Islet of Langerhans (tissue), 1 donor: ENCODE data around the gene ATP1B1.
"Not testable (repeated sequence)": the region's sequence is repeated elsewhere in the genome, so short reads cannot be mapped to it uniquely, and the experiment has no call there.

Source experiments
- FAIRE-seq: peaks from one replicate; lab custom pipeline; 2011; peaks lifted over from hg19 to GRCh38; lab: Jason Lieb, UNC

The ATP1B1 gene

DNA sequence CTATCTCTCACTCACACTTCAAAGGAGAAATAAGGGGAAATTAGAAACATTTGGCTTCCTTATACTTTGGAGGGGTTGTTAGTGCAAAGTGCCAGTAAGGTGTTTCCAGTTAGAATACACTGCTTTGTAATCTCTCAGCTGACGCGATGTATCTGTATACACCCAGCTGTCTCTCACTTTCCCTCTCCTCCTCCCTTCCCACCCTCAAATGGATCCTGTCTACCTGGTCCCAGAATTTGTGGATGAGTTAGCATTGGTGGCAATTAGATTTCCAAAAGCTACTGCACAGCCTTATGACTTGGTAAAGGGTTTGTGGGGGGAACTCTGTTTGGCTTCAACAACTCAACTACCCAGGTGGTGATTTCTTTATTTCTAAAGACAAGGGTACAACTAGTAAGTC is 10.5 kb downstream of the ATP1B1 start:
- no peak for FAIRE-seq

DNA sequence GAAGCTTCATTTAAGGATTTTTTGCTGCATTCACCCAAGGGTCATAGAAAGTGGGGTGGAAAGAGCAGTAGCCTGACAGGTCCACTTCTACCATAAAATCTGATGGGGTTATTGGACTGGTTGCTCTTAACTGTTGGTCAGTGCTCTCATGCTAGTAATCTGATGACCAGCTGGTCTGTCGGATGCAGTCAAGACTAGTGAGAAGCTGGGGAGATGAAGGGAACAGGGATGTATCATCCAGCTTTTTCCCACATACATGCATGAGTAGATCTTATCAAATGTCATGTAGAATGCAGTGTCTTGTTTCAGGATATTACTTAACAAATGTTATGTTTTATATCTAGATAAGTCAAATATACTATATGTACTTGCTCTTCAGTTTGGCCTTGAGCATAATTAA is 11.1 kb downstream of the ATP1B1 start:
- FAIRE-seq, result no peak

DNA sequence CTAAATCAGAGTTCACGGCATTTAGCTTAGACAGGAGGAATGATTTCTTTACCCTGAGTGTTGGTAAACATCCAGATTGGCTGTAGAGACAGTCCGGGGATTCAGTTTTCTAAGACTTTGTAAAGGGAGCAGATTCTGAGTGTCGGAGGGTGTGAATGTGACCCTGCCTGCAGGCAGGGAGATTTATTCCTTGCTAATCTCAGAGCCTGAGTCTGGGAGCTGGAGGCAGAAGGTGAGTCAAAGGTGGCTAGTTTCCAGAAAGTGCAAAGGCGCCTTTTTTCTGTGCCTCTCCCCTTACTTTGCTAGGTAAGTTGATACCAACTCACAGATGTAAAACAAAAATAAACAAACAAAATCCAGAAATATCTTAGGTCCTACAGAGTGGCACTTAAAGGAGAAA is 11.7 kb downstream of the ATP1B1 start:
- FAIRE-seq, result no peak

DNA sequence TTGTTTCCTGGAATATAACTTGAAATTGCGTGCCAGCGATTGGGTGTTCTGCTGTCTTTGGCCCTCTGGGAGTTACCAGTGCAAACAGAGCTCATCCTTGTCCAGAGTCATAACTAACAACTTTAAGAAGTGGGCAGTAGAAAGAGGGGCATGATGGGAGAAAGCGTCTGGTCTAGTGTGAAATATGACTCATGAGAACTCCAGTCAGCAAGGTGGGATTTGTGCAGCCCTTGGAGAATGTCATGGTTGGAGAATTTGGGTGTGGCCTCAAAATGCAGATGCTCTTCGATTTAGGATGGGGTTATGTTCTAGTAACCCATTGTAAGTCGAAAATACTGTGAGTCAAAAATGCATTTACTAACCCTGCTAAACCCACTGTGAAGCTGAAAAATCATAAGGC is 12.9 kb downstream of the ATP1B1 start:
- no peak for FAIRE-seq

DNA sequence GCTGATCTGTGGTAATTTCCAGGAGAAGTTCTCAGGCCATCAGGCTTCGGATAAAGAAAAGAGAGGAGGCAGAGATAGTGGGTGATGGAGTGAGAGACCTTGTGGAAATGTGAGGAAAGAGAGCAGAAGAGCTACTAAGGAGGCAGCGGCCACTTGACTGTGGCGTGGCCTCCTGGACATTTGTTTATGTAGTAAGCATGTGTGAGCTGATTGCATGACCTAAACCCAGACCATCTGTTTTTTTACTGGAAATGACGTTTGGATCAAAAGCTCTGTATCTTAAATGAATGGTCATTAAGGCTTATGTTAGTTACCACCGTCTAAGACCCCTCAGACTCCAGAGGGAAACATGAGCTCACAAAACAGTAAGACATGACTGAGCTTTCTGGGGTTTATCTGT is 13.6 kb downstream of the ATP1B1 start:
- FAIRE-seq, result no peak

DNA sequence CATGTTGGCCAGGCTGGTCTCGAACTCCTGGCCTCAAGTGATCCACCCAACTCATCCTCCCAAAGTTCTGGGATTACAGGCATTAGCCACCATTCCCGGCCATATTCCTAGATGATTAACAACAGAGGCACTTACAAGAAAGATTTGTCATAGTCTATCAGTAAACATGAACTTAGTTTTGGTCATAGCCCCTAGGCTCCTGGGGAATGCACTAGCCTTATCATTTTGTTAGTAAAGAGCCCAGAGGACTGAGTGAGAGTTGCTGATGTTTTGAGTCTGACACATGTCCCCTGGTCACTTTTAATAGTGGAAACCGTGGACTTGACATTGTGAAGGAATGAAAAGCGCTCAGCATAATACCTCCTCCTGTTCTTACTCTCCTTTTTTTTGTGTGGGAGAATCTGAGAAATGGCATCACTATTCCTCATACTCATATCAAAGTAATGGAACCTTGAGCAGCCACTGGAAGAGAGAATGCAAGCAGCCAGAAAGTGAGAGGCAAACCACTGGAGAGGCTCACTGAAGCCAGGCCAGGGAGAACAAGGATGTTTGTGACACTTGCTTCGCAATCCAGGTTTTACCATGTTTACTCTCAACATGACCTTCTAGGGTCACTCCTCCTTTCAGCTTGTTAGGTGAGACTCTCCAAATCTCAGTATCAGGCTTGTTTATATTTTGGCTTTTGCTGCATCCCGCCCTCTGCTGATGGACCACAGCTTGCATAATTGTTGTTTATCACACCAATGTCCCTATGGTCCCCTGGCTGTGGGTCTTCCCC is 14.8 kb downstream of the ATP1B1 start:
- no peak for FAIRE-seq

DNA sequence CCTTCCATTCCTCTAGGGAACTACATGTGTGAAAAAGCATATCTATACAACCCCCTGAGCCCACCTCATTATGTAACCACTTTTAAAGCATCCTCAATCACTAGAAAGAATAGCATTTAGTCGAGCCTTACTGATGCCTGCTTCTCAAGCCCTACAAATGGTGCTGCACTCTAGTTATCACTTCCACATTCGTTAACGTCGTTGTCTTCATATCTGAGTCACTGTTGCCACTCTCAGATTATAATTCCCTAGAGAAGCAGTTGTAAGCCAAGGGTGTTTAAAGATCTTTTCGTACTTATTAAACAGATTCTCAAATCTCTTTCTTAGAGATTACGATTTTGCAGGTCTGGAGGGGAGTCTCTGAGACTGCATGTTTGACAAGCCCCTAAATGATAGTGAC is 16.5 kb downstream of the ATP1B1 start:
- FAIRE-seq, result no peak

DNA sequence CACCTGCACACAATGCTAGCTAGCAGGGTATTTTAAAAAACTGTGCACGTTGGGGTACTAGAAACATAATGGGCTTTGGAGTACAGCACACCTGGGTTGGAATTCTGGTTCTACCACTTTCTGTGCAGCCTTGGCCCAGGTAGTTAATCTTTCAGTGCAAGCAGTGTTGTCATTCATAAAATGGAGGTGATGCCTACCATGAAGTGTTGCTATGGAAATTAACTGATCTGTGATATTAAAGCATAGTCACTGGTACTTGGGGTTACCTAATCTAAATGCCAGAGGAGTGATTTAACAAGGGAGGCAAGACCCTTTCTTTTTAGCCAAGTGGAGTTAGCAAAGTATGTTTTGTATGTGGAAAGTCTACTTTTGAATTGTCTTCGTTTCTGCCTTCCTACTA is 18.0 kb downstream of the ATP1B1 start:
- no peak for FAIRE-seq

DNA sequence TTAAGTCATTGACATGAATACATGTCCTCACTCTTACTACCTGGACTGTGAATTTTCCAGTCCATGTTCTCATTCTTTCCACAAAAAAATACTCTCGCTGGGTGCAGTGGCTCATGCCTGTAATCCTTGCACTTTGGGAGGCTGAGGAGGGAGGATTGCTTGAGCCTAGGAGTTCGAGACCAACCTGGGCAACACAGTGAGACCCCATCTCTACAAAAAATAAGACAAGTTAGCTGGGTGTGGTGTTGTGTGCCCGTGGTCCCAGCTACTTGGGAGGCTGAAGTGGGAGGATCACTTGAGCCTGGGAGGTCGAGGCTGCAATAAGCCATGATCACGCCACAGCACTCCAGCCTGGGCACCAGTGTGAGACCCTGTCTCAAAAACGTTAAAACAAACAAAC is 19.1 kb downstream of the ATP1B1 start:
- FAIRE-seq, result not testable (repeated sequence)

DNA sequence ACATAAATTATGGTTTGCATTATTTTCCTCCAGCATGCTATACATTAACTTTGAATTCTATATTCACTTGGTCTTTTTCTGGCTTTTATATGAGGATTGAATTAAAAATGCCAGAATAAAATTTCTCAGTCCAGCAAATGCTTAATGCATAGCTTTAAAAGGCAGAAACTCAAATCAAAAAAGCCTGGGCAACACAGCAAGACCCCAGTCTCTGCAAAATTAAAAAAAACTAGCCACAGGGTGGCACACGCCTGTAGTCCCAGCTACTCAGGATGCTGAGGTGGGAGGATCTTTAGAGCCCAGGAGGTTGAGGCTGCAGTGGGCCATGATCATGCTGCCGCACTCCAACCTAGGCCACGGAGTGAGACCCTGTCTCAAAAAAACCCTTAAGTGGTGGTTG is 19.8 kb downstream of the ATP1B1 start:
- FAIRE-seq, result no peak

DNA sequence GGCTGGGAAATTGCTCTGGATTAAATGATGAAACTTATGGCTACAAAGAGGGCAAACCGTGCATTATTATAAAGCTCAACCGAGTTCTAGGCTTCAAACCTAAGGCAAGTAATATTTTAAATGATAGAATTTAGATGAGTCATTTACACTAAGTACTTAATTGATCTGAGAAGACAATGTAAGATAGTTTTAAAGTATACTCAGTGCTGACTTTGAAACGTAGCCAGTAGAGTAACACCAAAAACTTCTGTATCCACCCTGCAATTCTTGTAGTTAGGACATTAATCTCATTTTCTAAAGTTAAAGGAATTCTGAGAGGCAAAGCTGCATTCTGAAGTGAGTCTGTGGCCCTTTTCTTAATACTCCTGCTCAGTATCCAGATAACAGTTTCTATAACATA is 20.8 kb downstream of the ATP1B1 start:
- FAIRE-seq, result no peak

DNA sequence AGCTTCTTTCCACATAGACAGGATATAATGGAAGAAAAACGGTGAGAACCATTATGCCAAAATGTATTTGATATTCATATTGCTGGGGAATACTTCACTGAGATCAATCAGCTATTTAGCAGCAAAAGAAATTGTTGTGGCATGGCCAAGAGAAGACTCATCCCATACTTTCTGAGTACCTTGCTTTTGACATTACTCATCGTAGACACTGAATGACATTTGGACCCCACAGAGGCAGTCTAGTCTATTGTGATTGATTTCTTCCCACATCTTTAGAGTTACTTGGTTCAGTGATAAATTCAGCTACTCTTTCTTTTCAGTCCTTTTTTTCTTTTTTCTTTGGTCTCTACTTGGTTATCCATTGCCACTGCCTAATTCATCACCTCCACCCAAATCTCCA is 22.1 kb downstream of the ATP1B1 start:
- FAIRE-seq, result no peak

DNA sequence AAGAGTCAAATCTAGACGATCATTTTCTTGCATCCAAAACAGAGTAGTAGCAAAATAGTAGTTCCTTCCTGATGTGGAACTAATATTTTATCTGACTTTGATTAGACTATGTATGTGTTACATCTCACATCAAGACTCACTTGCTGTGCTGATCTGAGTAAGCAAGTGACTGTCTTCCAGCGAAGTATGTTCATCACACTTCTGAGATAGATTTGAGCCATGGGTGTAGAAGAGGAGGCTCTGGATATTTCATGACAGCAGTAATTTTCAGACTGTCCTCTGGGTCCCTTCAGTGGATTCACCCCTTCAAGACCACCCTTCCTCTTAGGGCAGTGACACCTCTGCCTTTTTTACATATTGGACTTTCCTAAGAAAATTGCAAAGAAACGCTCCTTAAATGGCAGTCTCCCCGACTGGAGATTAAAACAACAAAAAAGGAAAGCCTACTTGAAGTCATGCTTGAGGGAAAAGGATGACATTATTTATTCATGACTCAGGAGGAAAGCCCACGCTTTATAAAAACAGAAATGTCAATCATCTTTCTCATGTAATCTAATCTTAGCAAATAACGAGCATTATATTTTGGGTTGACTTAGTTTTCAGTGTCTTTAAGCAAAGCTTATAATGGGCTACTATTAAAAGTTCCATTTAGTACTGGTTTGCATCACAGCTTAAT is 22.8 kb downstream of the ATP1B1 start:
- FAIRE-seq, result no peak

DNA sequence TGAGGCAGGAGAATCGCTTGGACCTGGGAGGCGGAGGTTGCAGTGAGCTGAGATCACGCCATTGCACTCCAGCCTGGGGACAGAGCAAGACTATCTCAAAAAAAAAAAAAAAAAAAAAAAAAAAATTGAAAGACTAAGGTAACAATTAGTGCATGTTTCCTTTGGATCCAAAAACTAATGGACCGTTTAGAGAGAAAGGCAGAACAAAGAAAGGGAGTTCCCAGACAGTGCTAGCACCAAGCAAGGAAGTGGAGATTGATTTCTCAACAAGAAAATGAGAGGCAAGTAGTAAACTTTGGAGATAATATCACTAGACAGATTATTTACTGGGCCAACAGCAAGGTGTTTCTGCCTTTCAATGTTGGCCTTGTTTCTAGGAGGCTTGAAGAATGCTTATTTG is 24.2 kb downstream of the ATP1B1 start:
- FAIRE-seq, result no peak

DNA sequence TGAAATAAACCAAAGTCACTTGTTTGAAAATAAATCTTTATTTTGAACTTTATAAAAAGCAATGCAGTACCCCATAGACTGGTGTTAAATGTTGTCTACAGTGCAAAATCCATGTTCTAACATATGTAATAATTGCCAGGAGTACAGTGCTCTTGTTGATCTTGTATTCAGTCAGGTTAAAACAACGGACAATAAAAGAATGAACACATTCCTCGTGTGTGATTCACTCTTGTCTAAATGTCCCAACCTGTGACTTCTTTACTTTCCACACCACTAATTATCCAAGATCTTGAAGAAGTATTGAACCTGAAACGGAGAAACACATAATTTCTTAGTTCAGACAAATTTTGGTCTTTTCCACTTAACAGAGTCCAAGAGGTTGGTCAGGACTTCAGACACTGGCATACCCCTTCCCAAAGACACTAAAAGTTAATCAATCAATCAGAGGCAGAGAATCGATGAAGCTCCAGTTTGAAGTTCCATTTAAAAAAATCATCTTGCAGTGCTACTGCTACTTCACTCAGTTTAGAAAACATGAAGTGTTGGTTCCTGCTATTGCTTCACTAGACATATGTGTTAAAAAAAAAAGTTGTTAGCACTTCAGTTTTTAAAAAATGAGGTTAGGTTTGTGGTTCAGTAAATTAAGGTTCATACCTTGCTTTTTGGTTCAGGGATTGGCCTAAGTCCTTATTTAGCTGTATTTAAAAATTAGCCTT is 26.2 kb downstream of the ATP1B1 start:
- no peak for FAIRE-seq

DNA sequence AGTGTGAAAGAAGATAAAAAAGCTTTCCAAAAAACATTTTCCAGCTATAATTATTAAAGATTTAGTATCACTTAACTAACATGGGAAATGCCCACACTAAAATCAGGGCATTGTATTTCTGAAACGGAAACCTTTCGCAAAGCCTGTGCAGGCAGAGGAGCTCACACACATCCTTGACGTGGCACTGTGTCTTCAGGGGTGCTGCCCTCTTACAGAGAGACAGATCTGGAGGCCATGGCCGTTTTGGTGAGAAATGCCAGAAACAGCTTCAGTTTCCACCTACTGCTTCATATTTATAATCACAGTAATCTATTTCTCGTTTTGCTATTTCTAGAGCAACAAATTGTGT is 26.7 kb downstream of the ATP1B1 start:
- FAIRE-seq, result no peak

DNA sequence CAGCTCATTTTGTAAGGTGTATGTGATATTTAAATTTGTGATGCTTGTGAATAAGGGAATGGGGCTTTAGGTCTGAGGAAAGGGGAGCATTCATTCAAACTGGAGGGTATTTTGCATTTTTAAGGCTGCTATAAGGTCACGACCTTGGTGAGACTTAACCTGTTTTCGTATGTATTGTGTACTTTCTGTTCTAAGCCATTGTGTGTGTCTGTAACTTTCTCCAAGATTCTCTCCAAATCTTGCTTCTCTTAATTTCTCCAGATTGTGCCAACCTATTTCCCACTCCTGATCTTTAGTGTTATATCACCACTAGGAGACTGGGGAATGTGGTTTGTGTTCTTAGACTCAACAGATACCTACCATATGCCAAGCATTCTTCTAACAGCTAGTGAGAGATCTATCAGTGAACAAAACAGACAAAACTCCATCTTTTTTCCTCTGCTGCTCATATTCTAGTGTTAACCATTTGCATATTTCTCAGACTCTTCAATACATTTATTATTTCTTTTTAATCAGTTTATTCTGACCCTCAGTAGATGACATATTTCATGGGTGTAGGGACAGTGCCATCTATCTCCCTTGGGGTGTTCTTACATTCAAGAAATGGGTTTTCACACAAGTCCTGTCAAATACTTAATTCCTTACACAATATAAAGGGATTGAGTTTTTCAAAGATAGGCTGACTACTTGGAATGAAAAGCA is 27.5 kb downstream of the ATP1B1 start:
- FAIRE-seq, result peak; percentile 79

DNA sequence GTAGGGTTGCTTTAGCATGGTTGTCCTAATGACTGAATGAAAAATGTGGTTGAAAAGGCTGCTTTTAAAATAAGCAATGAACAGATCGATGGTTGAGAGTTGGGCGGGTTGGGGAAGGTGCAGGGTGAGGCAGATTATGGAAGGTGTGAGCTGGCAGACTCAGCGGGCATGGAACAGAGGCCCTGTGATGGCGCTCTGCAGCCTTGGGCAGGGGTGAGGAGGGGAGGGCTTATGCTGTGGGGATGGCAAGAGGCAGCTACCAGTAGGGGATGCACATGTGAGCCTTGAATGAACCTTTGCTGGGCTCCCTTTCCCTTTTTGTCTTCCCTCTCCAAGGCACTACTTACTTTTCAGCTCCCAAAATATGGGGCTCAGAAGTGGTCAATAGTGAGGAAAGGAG is 30.9 kb downstream of the ATP1B1 start:
- FAIRE-seq, result no peak

DNA sequence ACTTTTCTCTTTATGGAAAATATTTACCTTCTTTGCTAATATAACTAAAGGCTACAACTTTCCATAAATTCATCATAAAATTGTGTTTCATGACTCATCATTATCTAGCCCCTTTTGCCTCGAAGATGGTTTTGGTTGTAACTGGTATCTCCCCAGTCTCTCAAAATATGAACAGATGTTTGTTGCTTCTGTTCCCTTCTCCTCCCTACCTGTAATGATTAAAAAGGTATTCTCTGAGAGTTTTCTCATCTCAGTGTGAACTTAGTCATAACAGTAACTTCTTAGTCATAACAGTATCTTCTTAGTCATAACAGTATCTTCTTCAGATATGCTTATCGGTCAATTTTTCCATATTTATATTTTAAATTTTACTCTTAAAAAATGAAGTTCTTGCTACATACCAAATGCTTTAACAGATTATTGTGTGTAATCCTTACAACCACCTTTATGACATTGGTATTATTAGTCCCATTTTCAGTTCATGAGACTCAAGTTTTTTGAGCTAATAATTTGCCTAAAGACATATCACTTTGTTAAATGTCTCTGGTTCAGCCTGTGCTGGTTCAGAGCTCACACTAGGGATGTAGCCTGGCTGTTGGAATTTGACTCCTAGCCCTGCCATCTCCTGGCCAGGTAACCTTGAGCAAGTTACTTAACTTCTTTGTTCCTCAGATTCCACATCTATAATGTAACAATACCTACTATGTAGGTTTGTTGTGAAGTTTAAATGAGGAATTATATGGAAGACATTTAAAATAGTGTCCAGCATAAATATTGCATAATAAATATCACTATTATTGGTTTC is 32.6 kb downstream of the ATP1B1 start:
- peak; percentile 88 for FAIRE-seq

DNA sequence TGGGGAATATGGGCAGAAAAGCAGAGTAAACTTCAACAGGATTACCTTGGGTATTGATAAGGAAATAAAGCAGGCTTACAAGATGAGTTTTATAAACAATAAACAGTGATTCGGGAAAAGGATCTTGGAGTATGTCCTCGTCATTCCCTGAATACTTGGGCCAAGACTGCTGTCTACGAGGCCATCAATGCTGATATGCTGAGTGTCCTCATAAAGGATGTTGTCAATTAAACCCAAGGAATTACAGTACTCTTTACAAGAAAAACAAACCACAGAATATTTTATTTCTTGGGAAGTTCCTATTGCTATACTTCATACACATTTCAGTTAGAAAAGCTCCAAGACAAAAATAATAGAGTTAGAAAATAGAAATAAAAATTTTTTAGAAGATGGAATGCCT is 34.9 kb downstream of the ATP1B1 start:
- FAIRE-seq, result no peak

DNA sequence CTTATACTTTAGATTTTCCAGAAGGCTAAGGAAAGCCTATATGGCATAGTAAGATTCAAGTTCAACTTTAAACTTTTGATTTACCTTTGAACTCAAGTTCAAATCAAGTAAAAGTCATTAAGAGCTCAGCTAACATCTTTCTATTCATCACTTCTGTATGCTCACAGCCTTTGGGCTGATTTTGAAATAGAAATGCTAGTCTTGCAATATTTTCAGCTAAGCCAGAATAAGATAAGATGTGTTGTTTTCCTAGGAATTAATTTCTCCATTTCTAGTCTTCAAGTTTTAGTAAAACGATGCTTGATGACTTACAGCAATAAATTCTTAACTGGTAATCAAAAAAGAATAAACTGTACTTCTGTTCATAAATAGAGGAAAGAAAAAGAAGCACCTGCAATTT is 35.6 kb downstream of the ATP1B1 start:
- FAIRE-seq, result peak; percentile 47

DNA sequence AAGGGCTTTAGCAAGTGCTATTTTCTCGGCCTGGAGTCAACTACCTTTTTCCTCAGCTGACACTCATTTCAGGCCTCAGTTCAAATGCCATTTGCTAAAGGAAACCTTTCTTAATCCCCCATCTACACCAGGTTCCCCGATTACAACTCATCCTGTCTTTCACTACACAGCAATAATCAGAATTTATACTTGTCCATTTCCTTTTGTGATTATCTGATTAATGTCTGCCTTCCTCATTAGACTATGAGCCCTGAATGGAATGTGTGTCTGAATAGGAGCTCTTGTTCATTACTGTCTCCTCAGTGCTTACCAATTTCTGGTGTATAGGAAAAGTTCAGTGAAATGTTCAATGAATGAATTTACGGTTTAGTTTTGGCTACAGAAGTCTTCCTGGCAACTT is 36.9 kb downstream of the ATP1B1 start:
- FAIRE-seq, result no peak
